HG02973 (cell line): ENCODE measurements around the gene MAGEF1.
"Not testable (repeated sequence)": the region's sequence is repeated elsewhere in the genome, so short reads cannot be mapped to it uniquely, and the experiment has no call there.

Experiments used
- ATAC-seq: cut with Tn5 transposase; IDR thresholded peaks from one replicate; pipeline ENCODE4 v1.9.1; 2021; ENCODE audit warnings: moderate library complexity; ENCODE audit not compliant: unreplicated experiment

MAGEF1 gene

DNA sequence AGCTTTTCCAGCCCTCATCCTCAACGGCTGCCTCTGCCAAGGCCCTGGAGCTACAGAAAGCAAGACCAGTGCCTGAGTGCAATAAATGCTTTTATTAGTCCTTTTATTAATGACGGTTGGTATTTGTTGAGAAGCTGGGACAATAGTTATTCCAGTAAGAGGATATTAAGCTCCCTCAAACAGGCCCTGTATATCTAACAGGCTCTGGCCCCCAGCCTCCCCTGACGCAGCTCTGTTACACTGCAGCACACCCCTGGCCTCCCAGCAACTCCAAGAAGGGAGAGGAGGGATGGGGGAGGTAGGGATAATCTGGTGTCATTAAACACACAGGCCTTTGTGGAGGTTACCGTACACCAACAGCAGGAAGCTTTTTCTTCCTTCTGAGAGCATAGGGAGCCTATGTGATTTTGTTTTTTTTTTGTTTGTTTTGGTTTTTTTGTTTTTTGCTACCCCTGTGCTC, 30.8 kb upstream of the MAGEF1 start:
- ATAC-seq, result no peak

DNA sequence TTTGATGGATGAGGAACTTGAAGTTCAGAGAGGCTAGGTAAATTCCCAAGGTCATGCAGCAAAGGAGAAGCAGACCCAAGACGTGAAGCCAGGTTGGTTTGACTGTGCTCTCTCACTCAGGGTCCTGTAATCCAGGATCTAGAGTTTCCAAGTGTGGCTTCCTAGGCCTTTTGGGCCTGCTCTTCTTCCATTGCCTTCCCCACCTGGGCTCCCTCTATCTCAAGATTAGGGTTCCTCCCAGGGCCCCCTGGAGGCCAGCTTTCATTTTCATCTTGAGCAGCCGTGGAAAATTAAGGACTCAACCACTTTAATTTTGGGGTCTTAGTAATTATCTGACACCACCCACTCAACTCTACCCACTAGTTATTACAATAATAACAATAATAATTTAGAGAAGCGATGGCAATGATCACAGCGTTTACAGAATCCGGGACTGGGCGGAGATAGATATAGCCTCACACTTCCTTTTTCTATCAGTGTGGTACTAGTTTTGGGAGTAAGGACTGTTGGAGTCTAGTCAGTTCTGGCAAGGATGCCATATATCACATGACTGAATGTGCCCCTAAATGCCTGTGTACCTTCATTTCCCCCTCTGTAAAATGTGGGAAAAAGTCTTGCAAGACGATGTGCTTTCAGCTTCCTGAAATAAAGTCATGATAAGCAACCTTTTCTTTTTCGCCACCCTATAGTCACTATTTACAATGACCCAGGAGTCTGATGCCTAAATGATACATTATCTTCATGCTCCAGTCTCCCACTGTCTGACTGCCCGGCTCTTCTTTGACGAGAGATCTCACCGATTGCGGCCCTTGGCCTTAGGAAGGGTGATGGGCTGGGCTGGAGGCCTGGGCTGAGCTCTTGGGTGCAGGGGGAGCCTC, 30.2 kb upstream of the MAGEF1 start:
- no peak for ATAC-seq

DNA sequence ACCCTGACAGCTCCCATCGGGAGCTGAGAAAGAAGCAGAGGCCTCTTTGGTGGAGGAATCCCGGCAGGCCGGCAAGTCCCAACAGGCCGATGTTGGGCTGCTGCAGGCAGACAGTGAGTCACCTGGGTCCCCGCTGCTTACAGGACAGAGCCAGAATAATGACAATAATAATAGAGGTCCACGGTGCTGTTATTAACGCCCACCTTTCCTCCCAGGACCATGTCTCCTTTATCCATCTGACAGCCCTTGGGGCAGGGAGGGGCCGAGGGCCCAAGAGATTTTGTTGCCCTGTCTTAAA, 29.3 kb upstream of the MAGEF1 start:
- ATAC-seq, result no peak

DNA sequence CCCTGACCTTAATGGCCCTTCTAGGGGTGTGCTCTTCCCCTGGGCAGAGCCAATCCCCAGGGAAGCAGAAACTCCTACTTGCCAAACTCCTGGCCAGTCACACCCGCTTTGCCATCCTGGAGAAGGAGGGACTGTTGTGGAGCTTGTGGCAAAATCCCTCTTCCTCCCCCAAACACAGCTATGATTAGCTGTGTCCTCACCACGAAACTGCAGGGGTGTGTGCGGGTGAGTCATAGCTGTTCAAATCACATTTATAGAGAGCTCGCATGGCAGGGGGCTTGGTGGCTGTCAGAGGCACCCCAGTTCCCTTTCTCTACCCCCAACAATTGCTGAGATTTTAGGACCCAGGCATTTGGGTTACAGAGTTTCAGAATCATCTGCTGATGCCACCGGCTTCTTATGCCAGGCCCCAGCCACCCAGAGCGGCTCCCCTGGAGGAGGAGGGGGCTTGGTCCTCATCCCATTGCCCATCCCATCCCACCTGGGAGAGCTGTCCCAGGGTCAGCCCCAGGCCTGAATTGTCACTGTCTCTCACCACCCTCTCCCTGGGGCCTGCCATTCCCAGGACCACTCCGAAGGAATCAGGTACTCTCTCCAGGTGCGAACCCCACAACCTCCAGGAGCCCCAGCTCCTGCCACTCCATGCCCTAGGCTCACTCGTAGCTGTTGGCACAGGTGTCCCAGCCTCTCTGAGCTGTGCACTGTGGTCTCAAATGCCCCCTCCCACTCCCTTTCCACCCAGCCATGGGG, 28.8 kb upstream of the MAGEF1 start:
- ATAC-seq, result no peak

DNA sequence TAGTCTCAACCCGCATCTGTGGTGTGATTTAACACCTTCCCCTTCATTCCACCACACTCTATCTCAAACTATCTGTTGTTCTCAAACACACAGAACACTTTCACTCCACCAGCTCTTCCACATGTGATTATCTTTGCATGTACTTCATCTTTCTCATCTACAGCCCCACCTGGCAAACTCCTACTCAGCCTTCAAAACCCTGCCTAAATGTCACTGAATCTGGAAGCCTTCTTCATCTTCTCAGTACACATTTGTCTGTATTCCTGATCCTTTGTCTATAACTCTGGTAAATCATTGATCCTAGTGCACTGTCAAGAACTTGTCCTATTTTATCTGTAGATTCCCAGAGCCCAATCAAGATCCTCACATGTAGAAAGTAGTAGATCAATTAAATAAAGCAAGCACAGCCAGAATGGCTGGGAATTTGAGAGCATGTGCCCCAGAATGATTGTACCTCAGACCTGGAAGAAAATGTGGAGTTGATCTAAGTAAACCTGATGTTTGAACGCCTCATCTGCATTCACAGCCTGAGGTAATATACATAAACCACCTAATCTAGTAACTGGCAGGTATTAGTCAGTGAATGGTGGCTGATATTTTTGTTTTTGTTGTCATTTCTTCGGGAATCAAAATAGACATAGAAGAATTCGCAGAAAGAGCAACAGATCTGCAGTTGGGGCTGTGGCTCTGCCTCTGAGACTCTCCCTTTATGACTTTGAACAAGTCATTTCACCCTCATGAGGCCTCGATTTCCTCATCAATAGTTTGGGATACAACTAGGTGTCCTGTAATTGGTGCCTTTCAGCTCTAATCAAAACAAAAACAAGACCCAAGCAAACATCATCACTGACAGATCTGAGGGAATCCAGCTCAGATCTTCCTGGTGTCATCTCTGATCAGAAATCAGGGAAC, 28.0 kb upstream of the MAGEF1 start:
- ATAC-seq, result no peak

DNA sequence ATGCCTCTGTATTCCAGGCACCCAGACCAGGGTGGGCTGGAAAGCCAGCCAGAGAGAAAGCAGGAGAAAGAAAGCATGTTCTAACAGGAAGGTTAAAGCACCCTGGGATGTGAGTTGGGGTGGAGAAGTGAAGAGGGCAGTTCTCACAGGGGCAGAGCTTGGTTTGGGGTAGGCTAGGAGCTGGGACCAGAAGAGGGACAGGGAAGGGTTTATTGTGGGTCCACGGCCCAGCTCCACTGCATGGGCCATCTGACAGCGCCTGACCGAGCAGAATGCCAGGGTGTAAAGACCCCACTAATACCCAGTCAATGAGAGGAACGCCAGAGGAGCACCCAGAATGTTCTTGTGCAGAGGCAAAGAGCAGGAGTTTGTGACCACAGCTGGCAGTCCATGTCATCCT, 27.1 kb upstream of the MAGEF1 start:
- no peak for ATAC-seq

DNA sequence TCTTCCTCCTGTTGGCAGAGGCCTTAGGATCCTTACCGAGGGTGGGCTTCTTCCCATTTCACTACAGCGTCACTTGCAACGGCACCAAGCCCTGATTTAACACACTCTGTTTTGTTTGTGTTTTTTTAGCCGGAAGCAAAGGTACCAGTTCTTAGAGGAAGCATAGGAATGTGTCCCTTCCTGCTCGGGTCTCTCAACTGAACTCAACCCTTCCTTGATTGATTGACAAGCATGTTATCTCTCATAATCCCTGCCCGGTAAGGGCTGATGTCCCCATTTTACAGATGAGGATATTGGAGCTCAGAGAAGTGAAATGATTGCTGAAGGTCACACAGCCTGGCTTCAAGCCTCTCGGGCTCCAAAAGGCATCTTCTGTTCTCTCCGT, 26.6 kb upstream of the MAGEF1 start:
- ATAC-seq, result no peak

DNA sequence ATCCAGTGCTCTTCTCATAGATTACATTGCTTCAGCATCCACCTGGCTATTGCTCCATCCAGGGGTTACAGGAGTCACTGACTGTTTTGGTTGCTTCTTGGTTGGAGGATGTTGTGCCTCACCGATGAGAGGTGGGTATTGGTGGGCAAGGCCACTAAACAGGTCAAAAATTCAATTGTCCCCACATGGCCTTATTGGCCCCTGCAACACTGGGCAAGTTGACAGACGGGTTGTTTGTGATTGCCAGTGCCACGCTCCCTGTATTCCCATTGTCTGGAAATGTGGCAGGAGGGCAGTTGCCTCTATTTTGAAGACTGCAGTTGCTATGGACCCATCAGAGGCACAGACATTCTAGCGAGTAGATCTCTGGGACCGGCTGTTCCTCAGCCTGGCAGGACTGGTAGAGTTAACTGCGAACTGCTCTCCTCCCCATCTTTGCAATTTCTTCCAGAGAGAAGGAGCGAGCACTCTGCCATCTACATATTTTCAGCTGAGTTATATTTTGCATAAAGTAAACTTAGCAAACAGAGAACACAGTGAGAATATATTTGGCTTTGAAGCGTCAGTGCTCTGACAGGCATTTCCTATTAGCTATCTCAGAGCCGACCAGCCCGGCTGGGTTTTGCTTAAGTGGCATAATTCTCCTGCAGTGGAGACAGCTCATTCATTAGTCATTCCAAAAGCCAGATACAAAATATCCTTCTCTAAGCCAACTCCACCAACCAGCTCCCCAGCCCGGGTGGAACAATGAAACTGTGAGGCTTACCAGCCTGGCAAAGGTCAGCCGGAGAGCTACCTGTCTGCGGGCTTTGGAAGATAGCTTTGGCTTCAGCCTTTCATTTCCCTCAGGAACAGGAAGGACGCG, 26.0 kb upstream of the MAGEF1 start:
- ATAC-seq, result no peak

DNA sequence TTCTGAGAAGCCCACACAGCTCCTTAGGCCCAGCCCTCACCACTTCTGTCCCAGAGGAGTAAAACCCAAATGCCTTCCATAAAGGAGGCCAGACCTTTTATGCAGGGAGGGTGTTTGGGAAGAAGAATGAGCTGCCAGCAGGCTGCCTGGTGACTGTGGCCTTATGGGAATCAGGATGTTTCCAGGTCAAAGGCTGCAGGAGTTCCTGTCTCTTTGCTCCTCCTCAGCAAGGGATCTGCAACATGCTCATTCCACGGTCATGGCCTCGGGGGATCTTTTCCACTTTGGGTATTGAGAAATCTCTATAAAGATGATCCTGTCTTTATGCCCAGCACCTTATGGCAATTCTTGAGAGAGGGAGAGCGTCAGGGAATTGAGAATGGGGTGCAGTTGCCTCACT, 25.2 kb upstream of the MAGEF1 start:
- ATAC-seq, result no peak

DNA sequence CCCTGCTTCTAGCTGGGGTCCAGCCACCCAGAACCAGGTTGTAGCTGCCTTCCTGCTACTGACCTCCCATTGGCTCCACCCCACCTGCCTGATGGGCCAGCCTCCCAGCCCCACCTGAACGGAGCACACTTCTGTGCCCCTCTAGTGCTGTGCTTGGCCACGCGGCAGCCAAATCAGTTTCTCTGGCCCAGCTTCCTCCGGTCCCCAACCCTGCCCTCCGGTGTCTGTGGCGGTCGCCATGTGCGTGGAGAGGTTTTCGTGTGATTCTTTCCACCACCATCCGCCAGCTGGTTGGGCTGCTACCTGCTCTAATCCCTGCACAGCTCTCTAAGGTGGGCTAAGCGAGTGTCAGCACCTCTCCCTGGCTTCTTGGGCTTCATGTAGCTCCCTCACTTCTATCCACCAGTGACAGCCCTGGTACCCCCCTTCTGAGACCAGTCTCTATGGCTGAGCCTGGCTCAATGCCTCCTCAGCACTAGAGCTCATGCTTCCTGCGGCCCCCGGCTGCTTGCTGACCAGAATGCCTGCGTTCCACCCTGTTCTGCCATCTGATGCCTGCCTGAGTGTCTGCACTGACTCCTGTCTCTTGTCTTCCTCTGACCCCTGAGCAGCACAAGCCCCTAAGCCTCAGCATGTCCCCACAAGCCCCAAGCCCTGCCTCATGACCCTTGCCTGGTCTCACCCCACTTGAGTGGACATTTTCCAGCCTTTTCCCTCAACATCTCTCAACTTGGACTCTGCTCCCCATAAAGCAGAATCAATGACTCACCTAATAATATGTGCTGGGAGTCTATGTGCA, 23.2 kb upstream of the MAGEF1 start:
- no peak for ATAC-seq

DNA sequence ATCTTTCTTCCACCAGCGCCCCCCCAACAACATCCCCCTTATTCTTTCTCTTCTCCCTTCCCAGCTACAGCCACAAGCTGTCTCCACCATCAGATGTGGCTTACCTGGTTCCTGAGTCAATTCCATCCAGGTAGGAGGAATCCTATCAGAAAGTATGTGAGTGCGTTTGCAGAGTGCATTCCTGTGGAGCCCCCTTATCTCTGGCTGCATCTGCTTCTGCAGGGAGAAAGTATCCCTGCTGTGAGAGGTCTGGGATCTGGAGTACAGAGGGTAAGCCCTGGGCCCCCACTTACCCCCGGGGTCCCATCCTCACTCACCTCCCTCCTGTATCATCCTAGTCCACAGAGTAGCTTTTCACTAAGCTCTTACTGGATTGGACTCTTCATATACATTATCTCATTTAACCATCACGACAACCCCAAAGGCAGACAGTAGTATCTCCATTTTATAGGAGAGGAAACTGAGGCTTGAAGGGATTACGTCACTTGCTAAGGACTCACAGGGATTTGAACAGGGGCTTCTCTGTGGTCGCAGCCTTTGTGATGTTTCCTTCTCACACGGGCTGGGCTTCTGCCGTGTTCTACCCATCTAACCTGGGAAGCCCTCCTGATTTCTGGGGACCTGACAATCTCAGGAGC, 22.2 kb upstream of the MAGEF1 start:
- ATAC-seq, result no peak

DNA sequence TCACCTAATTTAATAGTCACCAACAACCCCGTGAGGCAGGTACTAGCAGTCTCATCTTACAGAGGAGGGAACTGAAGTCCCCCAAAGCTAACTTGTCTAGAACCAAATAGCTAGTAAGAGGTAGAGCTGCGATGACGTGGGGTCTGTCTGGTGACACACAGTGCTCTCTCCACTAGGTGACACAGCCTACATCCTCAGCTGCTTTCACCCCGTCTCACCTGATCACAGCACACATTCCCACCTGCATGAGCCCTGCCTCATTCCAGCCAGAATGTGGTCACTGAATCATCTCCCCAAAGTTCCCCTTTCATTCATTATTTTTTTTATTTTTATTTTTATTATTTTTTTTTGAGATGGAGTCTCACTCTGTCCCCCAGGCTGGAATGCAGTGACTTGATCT, 21.3 kb upstream of the MAGEF1 start:
- ATAC-seq, result no peak

DNA sequence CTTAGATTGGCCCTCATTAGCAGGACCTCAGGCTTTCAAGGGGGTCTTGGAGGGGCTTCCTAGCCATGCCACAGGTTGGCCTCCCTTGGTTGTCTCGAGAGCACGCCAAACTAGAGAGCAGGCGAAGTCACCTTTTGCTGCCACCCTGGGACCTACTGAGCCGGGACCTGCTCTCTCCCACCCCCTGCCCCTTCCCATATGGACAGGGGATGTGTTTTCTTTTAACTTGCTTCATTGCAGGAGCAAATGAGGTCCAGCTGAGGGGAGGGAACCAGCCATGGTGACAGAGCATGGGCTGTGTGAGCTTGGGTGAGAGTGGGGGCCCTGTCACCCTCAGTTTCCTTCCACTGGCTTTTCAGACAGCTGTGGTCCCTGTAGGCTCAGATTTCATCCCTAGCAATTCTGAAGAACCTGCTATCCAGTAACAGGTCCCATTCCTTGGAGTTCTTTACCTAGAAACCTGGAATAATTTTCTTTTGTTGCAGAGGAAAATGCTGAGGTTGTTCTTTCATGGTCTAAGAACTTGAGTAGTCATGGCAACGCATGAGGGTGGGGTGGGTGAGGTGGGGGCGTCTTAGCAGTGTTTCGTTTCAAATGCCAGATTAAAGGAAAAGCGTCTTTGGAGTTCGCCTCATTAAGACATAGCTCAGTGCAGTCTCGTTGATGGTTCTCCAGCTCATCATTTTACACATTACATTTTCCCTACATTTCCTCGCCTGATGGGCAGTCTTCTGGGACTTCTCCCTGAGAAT, 20.1 kb upstream of the MAGEF1 start:
- ATAC-seq, result no peak

DNA sequence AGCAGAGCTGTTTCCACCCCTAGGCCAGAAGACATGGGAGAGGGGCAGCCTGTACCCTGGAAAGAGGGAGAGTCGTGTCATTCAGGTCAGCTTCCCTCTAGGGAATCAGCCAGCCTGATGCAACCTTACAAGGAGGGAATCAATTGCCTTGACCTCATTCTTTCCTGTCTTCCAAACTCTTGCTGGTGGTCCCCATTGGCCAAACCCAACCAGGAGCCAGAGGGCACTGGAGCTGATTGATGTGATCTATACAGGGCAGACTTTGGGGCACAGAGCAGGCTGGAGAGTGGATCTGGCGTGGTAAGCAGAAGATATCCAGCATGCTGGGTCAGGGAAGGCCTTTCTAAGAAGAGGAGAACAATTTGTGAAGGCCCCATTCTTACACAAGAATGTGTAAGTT, 19.1 kb upstream of the MAGEF1 start:
- ATAC-seq, result no peak

DNA sequence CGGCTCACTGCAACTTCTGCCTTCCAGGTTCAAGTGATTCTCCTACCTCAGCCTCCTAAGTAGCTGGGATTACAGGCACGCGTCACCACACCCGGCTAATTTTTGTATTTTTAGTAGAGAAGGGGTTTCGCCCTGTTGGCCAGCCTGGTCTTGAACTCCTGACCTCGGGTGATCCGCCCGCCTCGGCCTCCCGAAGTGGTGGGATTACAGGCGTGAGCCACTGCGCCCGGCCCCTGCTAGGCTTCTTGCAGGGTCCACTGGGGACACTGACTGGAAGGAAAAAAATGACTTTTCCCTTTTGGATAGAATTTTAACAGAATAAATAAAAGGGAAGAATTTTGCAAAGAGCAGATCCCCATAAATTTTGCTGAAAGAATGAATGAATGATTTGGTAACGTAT, 17.3 kb upstream of the MAGEF1 start:
- ATAC-seq, result not testable (repeated sequence)

DNA sequence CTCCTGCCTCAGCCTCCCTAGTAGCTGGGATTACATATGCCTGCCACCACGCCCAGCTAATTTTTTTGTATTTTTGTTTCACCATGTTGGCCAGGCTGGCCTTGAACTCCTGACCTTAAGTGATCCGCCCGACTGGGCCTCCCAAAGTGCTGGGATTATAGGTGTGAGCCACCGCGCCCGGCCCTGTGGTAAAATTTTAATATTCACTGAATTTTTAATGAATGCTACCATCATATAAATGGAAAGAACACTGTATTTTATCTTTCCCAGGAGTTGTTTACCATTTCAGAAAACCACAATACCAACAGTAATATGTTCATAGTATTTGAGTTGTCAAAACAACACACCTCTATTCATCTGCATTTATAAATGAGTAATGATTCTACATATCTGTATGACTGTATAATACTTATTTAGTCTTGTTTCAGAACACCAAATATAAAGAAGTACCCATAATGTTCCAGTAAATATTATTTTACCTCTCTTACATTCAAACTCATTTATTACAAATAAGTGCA, 16.2 kb upstream of the MAGEF1 start:
- no peak for ATAC-seq

DNA sequence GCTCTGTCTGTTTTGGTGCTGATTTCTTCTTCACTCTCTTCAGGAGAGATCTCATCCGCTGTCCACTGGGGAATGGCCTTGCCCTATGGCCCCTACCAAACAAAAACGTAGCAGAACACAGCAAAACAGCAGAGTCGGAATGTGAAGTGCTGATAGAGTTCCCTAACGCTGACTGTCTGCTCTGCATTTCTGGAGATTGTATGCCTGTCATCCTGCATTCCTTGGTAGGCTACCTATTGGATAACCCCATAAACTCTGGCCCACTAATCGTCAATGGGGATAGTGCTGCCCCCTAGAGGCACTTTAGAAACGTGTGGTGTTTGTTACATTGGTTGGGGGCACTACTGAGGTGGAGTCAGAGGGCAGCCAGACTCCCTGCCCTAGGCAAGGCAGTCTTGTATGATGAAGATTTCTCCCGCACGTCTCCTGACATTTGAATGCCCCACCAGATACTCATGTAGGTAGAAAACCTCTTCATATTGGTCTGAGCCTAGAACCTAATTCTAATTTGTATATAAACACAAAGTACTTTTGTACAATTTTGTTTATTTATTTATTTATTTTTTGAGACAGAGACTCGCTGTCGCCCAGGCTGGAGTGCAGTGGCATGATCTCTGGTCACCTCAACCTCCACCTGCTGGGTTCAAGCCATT, 15.6 kb upstream of the MAGEF1 start:
- ATAC-seq, result peak; percentile 56

DNA sequence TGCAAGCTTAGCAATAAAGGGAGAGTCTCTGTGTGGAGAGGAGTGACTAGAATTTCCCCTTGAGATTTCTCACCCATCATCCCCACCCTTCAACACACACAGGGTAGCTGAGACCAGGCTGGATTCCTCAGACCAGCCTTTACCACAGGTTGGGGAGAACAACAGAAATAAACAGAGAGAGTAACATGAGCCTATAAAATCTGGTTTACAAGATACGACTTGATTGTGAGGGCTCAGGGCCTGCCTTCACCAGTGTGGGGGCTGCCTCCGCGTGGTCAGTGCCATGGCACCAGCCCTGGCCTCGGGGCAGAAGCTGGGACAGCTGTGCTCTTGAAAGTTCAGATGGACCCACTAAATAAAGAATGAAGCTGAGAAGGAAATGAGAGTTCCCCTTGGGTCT, 14.6 kb upstream of the MAGEF1 start:
- no peak for ATAC-seq
